HT1080 (cell line): Measurements from ENCODE around the gene HOMER3. TPM values are rescaled to one million over a fixed set of nuclear protein-coding genes. Genes with fewer than 3 reads are reported as not detected.
"Not testable (repeated sequence)": the region's sequence is repeated elsewhere in the genome, so short reads cannot be mapped to it uniquely, and the experiment has no call there.

Experiments
- DNase-seq: peaks from one replicate; pipeline ENCODE4 v3.0.0-alpha.2; 2015; ENCODE audit warnings: low read depth
- total RNA-seq: library from RNA; depleted of rRNA; stranded (reverse); fragments of >200 nt; shearing (Covaris generic); gene quantifications from 2 replicates; pipeline ENCODE4 v1.2.3, GENCODE V29; 2014

The HOMER3 gene
- total RNA-seq, 1 experiment from 2014 or later, result 70.4 TPM

GRCh38 chr19:18903156-18904037, 37.6 kb downstream of the HOMER3 start:
- DNase-seq, result no peak

DNA sequence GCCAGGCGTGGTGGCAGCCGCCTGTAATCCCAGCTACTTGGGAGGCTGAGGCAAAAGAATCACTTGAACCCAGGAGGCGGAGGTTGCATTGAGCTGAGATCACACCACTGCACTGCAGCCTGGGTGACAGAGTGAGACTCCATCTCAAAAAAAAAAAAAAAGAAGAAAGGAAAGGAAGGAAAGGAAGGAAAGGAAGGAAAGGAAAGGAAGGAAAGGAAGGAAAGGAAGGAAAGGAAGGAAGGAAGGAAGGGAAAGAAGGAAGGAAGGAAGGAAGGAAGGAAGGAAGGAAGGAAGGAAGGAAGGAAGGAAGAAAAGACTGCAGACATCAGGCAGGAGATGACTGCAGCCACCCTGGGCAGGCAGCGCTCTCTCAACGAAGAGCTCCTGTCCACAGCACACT, 38.5 kb downstream of the HOMER3 start:
- not testable (repeated sequence) for DNase-seq

GRCh38 chr19:18901491-18901890, 39.5 kb downstream of the HOMER3 start:
- DNase-seq, result no peak

DNA sequence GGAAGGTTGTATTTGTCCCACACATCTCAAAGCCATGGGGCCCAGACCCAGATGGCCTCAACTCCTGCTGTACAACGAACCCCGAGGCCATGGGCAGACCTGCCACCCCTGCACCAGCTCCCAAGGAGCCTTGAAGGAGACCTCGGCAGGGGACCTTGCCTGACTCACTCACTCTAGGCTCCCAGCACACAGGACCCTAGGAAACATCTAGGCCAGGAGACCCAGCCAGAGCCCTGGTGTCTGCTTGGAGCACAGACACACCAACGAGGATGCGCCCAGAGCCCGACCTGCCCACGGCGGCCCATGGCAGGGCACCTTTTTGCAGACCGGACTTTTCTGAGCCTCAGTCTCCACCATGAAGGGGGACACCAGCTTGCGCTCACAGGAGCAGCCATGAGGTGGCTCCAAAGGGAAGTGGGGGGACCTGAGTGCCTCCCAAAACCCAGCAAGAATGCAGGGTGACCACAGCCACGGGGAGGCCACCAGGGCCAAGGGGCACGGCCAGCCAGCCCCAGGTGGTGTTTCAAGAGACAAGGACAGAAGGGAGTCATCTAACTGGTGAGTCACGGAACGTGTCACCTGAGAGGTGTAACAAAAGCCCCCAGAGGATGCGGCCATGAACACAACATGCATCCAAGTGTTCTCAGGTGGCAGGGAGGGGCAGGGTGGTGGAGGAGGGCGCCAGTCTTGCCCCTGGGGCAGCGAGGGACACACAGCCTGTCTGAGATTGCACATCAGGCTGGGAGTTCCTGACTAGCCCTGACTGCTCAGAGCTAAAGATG, 40.1 kb downstream of the HOMER3 start:
- no peak for DNase-seq

DNA sequence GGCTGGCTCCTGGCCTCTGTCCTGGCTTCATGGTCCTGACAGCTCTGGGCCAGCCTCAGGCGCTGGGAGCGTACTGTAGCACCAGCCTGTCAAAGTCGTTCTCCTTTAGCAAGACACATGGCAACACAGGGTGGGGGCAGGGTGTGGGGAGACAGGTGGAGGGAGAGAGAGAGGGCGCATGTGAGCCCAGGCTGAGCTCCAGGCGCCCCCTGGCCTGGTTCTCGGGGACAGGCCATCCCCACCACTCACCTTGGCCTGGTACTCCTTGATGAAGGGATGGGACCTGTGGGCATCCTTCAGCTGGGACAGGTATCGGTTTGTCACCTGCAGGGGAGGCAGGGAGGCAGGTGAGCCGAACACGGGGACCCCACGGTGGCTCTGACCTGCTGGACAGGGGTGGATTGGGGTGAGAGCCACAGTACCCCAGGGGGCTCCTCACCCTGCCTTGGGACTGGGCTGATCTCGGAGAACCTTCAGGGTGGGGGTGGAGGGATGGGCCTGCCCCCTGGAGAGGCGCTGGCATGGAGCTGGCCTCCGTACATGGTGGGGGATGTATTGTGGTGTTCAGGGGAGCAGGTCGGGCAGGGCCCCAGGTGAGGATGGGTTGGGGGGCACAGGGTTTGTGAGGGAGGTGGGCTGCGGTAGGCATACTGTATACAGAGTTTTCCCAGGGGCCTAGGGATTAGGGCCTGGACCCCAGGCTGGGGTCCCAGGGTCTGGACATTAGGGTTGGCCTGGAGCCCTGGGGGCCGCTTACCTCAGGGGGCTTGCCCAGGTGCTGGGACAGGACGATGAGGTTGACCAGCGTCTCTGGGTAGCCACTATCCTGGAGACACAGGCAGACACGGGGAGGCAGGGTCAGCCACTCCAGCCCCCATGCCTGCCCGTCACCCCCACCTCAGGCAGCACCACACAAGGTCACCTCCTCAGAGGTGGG, 41.1 kb downstream of the HOMER3 start:
- DNase-seq, result no peak

GRCh38 chr19:18898607-18899408, 42.2 kb downstream of the HOMER3 start:
- DNase-seq, result no peak

GRCh38 chr19:18898081-18898606, 42.9 kb downstream of the HOMER3 start:
- no peak for DNase-seq

DNA sequence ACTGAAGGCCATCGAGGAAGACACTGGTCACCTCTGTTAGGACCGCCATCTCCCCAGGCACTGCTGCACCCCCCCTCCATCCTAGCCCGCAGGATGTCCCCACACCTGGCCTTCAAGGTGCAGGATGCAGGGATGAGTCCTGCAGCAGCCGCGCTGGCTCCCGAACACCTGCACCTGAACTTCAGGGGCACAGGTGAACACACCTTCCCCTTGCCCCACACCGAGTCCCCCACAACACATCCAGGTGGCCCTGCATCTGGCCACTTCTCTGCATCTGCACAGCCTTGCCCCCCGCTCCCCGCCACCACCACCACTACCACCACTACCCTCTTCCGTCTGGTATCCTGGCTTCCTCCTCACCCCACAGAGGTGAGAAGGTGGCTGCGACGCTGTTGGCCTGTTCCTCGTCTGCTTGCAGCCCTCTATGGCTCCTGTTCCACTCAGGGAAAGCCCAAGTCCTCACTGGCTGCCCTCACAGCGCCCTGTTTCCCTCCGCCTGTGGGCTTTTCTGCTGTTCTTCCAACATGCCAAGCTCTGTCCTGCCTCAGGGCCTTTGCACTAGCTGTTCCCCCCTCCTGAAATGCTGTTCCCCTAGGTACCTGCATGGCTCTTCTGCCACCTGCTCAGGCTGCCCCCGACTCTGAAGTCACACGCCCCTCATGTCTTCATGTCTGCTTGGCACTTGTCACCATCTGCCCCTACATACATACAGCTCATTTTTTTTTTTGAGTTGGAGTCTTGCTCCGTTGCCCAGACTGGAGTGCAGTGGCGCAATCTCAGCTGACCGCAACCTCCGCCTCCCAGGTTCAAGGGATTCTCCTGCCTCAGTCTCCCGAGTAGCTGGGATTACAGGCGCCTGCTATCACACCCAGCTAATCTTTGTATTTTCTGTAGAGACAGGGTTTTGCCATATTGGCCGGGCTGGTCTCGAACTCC, 43.7 kb downstream of the HOMER3 start:
- no peak for DNase-seq

- no peak for DNase-seq
Observed at GRCh38 chr19:18896421-18896841, 44.6 kb downstream of the HOMER3 start.

- no peak for DNase-seq
Observed at GRCh38 chr19:18895824-18896341, 45.1 kb downstream of the HOMER3 start, which contains the start of gene CERS1. Gene CERS1 (minus strand): TSS chr19:18896158. CDS start chr19:18896072, 86 bp downstream.

GRCh38 chr19:18895038-18895823, 45.8 kb downstream of the HOMER3 start:
- peak; percentile 42 for DNase-seq

DNA sequence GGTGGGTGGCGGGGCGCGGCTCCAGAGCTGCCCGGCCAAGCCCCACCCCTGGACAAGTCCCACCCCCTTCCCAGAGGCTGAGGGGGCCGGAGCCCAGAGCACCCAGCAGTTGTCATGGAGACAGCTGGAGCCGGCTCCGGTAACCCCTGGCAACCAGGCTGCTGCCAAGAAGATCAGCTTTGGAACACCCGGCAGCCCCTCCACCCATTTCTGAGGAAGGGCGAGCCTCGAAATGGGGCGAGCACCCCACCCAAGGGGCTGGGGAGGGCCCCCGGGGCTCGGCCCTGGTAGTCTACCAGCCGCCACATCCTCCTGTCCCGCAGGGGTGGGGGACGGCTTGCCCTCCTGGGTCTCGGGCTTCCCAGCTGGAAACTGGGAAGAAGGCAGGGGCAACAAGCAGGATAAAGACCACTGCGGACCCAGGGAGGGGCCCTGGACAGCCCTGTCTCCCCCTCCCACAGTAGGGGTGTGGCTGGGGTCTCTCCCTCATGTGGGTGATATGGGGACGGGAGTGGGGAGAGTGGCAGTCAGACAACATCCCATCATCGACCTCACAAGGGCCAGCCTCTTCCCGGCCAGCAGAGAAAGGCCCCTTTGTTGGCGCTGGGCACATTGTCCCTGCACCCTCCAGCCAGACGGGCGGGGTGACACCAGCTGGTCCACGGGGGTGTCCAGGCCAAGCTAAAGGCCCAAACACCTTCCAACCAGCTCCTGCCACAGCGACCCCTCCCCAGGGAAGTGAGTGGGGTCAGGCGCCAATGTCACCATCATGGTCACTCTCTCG, 46.6 kb downstream of the HOMER3 start:
- DNase-seq, result no peak

GRCh38 chr19:18893587-18894253, 47.3 kb downstream of the HOMER3 start:
- DNase-seq, result no peak

DNA sequence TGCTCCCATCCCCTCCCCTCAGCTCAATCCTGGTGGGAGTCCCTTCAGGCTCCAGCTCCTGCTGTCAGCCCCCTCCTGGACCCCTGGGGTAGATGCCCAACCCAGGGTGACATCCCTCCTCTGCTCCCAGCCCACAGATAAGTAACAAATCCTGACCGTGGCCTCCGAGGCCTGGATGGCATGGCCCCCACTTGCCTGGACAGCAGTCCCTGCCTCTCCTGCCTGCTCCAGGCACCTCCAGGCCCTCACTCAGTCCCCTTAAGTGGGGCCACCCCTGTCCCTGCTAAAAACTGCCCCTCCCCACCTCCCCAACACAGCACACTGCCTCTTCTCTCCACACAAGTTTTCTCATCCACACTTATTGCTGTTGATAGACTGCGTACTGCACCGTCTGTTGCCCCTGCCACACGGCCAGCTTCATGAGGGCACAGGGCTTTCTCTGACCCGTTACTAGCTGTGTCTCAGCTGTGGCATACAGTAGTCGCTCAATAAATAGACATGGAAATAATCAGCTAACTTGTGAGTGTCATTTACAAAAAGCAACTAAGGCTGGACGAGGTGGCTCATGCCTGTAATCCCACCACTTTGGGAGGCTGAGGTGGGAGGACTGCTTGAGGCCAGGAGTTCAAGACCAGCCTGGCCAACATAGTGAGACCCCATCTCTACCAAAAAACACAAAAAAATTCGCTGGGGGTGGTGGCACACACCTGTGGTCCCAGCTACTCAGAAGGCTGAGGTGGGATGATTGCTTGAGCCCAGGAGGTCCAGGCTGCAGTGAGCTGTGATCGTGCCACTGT, 50.9 kb downstream of the HOMER3 start:
- DNase-seq, result no peak

GRCh38 chr19:18886972-18887371, 54.0 kb downstream of the HOMER3 start:
- no peak for DNase-seq
